Panc1 (cell line): ENCODE results near the gene XRCC4. TPM values are rescaled to one million over a fixed set of nuclear protein-coding genes. Genes with fewer than 3 reads are reported as not detected.

Experiments
- ATAC-seq: fragments of 200-7000 bp; cut with Tn5 transposase; 2 replicates; pipeline ENCODE4 v1.9.1; 2020; ENCODE audit warnings: mild to moderate bottlenecking, moderate library complexity
- BruUV-seq: library from RNA; stranded (reverse); fragments of 400-500 nt; replicated peaks from 2 replicates; lab custom pipeline; 2021; lab: Mats Ljungman, UMichigan
- CTCF ChIA-PET: fragments of 300-600 bp; sonication (Branson Sonifier 250); formaldehyde crosslinking; loops from one replicate; lab custom pipeline; 2022; ENCODE audit warnings: antibody characterized with exemption; lab: Charles Lee
- POLR2A ChIA-PET: fragments of 300-600 bp; sonication (Branson Sonifier 250); formaldehyde crosslinking; loops from one replicate; lab custom pipeline; 2022; ENCODE audit warnings: antibody characterized with exemption; lab: Charles Lee
- DNase-seq: peaks from one replicate; pipeline ENCODE4 v3.0.0-alpha.2; 2010; ENCODE audit warnings: low read depth, low spot score
- H3K27ac ChIP-seq: 2 replicates; pipeline ENCODE4 v1.5.1; 2011; ENCODE audit warnings: mild to moderate bottlenecking, low read length, inconsistent platforms
- H3K27me3 ChIP-seq: fragments of 200-500 bp; sonication (Bioruptor generic); 2 replicates; pipeline ENCODE4 v1.6.0; 2014; ENCODE audit warnings: low read length, inconsistent platforms; ENCODE audit not compliant: control insufficient read depth, insufficient read depth
- H3K36me3 ChIP-seq: fragments of 200-500 bp; sonication (Bioruptor generic); 2 replicates; pipeline ENCODE4 v1.5.1; 2014; ENCODE audit warnings: inconsistent platforms, mild to moderate bottlenecking, low read length, moderate library complexity; ENCODE audit not compliant: control insufficient read depth, insufficient read depth
- H3K4me1 ChIP-seq: 2 replicates; pipeline ENCODE4 v1.5.1; 2011; ENCODE audit warnings: inconsistent platforms, mild to moderate bottlenecking, low read length, moderate library complexity; ENCODE audit not compliant: control insufficient read depth, insufficient read depth
- H3K4me3 ChIP-seq, 2 experiments: 2 replicates each; pipeline ENCODE4 v1.5.1; 2011 to 2012; ENCODE audit warnings: low read depth in 2 of 2, low read length in 2 of 2, mild to moderate bottlenecking in 2 of 2, inconsistent platforms in 1 of 2, moderate library complexity in 1 of 2
- H3K9me3 ChIP-seq: fragments of 200-500 bp; sonication (Bioruptor generic); 2 replicates; pipeline ENCODE4 v1.5.1; 2014; ENCODE audit warnings: low read depth, mild to moderate bottlenecking, inconsistent platforms, low read length, moderate library complexity; ENCODE audit not compliant: control insufficient read depth, insufficient read depth
- CTCF ChIP-seq: fragments of 450-650 bp; IDR thresholded peaks from 2 replicates; pipeline ENCODE4 v1.5.1; 2017; ENCODE audit warnings: mild to moderate bottlenecking
- POLR2AphosphoS5 ChIP-seq: IDR thresholded peaks from 2 replicates; pipeline ENCODE4 v1.6.1; 2012; ENCODE audit warnings: mild to moderate bottlenecking, low read depth, low read length, moderate library complexity
- REST ChIP-seq, 2 experiments: IDR thresholded peaks; 2 replicates each; pipeline ENCODE4 v1.6.1; 2011 to 2012; ENCODE audit warnings: low read depth in 2 of 2, control low read depth in 1 of 2, low read length in 1 of 2, mild to moderate bottlenecking in 1 of 2, moderate library complexity in 1 of 2; ENCODE audit not compliant: insufficient read depth in 1 of 2
- SIN3A ChIP-seq: IDR thresholded peaks from 2 replicates; pipeline ENCODE4 v1.6.1; 2012; ENCODE audit warnings: low read depth, mild to moderate bottlenecking, low read length, moderate library complexity, borderline replicate concordance; ENCODE audit not compliant: insufficient read depth
- TCF7L2 ChIP-seq: IDR thresholded peaks from 2 replicates; pipeline ENCODE4 v1.6.1; 2011; ENCODE audit warnings: mild to moderate bottlenecking, low read depth, low read length, inconsistent platforms
- in situ Hi-C: cut with HindIII; loops from 2 replicates; pipeline ENCODE4 v1.10.0; 2016; ENCODE audit warnings: low sequenced_read_pairs, low pct_unique_long_range_greater_than_20kb
- intact Hi-C: fragments of 100-400 bp; cut with micrococcal nuclease; formaldehyde crosslinking; loops from one replicate; pipeline ENCODE4 v1.10.0; 2022; ENCODE audit not compliant: unreplicated experiment
- total RNA-seq: library from RNA; stranded (reverse); gene quantifications from one replicate; pipeline ENCODE4 v1.2.1, GENCODE V29; 2021; ENCODE audit not compliant: unreplicated experiment

The XRCC4 gene
- total RNA-seq, 1 experiment from 2014 or later, result 12.5 TPM

- no TSS peak for BruUV-seq
- Histone ChIP-seq H3K27me3 (no peaks in the 10 kb centered on the region), H3K4me3 (no peak overlapping the region), H3K27ac (no peak overlapping the region), H3K4me1 (no peaks in the 10 kb centered on the region), H3K9me3 (no peaks in the 10 kb centered on the region), H3K36me3 (no peaks in the 10 kb centered on the region; the same call in 1 of the 2 replicates)
- ChIA-PET CTCF (interaction anchor here (0.5 kb wide), 1 partner anchor 857 kb away, joined by 5 read pairs; no protein-coding TSS in a partner anchor), POLR2A (no interaction called here)
- DNase-seq (no peak), ATAC-seq (no peak)
- TF ChIP-seq POLR2AphosphoS5, result no peak
- no peak for TF ChIP-seq REST (IDR thresholded peaks at IDR 0.05; ENCODE audit: insufficient read depth in 1 of 2, low read depth in 2 of 2, low read length in 1 of 2)
- TF ChIP-seq SIN3A, result no peak
- TF ChIP-seq CTCF, result no peak
- TF ChIP-seq TCF7L2, result no peak
- intact Hi-C loops (no loop called here), in situ Hi-C loops (no loop called here)
Measured at GRCh38 chr5:83204651-83205050, 127.3 kb downstream of the XRCC4 start.

GRCh38 chr5:83209963-83210362, 132.6 kb downstream of the XRCC4 start:
- no peak for ATAC-seq
- no TSS peak for BruUV-seq
- Histone ChIP-seq H3K36me3 (no peaks in the 10 kb centered on the region), H3K27ac (no peak overlapping the region), H3K4me3 (no peak overlapping the region), H3K9me3 (no peaks in the 10 kb centered on the region), H3K27me3 (no peaks in the 10 kb centered on the region), H3K4me1 (no peaks in the 10 kb centered on the region)
- POLR2A ChIA-PET, result no interaction called here
- in situ Hi-C loops, result no loop called here
- CTCF ChIA-PET, result no interaction called here
- intact Hi-C loops, result no loop called here
- TF ChIP-seq POLR2AphosphoS5 (no peak), REST (IDR thresholded peaks at IDR 0.05; ENCODE audit: insufficient read depth in 1 of 2, low read depth in 2 of 2, low read length in 1 of 2) (no peak), CTCF (no peak), TCF7L2 (no peak), SIN3A (no peak)
- DNase-seq, result no peak
